Mucosa of rectum (tissue), 2 donors: ENCODE measurements around the gene WLS.
A peak's percentile ranks its signal among the peaks of the same experiment; 100 is the strongest.

Experiments used
- H3K27ac ChIP-seq, 2 donors: one replicate each; pipeline ENCODE4 v1.7.0; 2013; ENCODE audit warnings: inconsistent platforms in 2 of 2, low read depth in 2 of 2, low read length in 2 of 2
- H3K27me3 ChIP-seq, 2 donors: one replicate each; pipeline ENCODE4 v1.7.0; 2013; ENCODE audit warnings: low read length in 2 of 2; ENCODE audit not compliant: control insufficient read depth in 2 of 2, insufficient read depth in 2 of 2
- H3K36me3 ChIP-seq, 2 donors: one replicate each; pipeline ENCODE4 v1.7.0; 2013; ENCODE audit warnings: low read length in 2 of 2; ENCODE audit not compliant: control insufficient read depth in 2 of 2, insufficient read depth in 2 of 2
- H3K4me1 ChIP-seq, 2 donors: one replicate each; pipeline ENCODE4 v1.7.0; 2013; ENCODE audit warnings: low read length in 2 of 2, mild to moderate bottlenecking in 1 of 2; ENCODE audit not compliant: control insufficient read depth in 2 of 2, insufficient read depth in 2 of 2
- H3K4me3 ChIP-seq, 2 donors: one replicate each; pipeline ENCODE4 v1.7.0; 2013; ENCODE audit warnings: low read length in 2 of 2
- H3K9ac ChIP-seq, 2 donors: one replicate each; pipeline ENCODE4 v1.7.0; 2013; ENCODE audit warnings: low read length in 2 of 2, low read depth in 1 of 2, mild to moderate bottlenecking in 1 of 2
- H3K9me3 ChIP-seq, 2 donors: one replicate each; pipeline ENCODE4 v1.7.0; 2013; ENCODE audit warnings: low read length in 2 of 2; ENCODE audit not compliant: control insufficient read depth in 2 of 2
- donor health status: healthy.
- donor health status: Normal muscosa, but diverticular disease.

Gene WLS

GRCh38 chr1:68217060-68217554, 15.2 kb downstream of the WLS start:
- Histone ChIP-seq H3K36me3 (no peaks in the 10 kb centered on the region), H3K4me1 (peaks cover 0 to 19% of the 10 kb centered on the region in 2 donors), H3K27ac (no peak overlapping the region), H3K9ac (no peak overlapping the region), H3K4me3 (no peak overlapping the region), H3K9me3 (no peaks in the 10 kb centered on the region), H3K27me3 (no peaks in the 10 kb centered on the region)

- Histone ChIP-seq H3K9ac (no peak overlapping the region), H3K27me3 (no peaks in the 10 kb centered on the region), H3K4me1 (peaks cover 0 to 19% of the 10 kb centered on the region in 2 donors), H3K27ac (no peak overlapping the region), H3K4me3 (no peak overlapping the region), H3K9me3 (no peaks in the 10 kb centered on the region), H3K36me3 (no peaks in the 10 kb centered on the region)
These were observed 16.1 kb downstream of the WLS start for GRCh38 chr1:68216089-68216772.

- Histone ChIP-seq H3K4me1 (peaks cover 0 to 21% of the 10 kb centered on the region in 2 donors), H3K9ac (no peak overlapping the region), H3K36me3 (no peaks in the 10 kb centered on the region), H3K27ac (peak overlapping the region in 1 of 2 donors; percentile 15), H3K9me3 (no peaks in the 10 kb centered on the region), H3K4me3 (no peak overlapping the region), H3K27me3 (no peaks in the 10 kb centered on the region)
These were observed 18.5 kb downstream of the WLS start for GRCh38 chr1:68213843-68214242.

GRCh38 chr1:68211761-68212380, 20.5 kb downstream of the WLS start:
- Histone ChIP-seq H3K4me3 (no peak overlapping the region), H3K4me1 (peaks cover 0 to 15% of the 10 kb centered on the region in 2 donors), H3K27ac (no peak overlapping the region), H3K27me3 (no peaks in the 10 kb centered on the region), H3K9me3 (no peaks in the 10 kb centered on the region), H3K9ac (no peak overlapping the region), H3K36me3 (no peaks in the 10 kb centered on the region)

GRCh38 chr1:68210829-68211228, 21.5 kb downstream of the WLS start:
- Histone ChIP-seq H3K4me1 (peaks cover 0 to 15% of the 10 kb centered on the region in 2 donors), H3K9ac (no peak overlapping the region)

GRCh38 chr1:68210027-68210426, 22.3 kb downstream of the WLS start:
- Histone ChIP-seq H3K9ac (no peak overlapping the region), H3K9me3 (no peaks in the 10 kb centered on the region), H3K4me3 (no peak overlapping the region), H3K27ac (no peak overlapping the region), H3K27me3 (no peaks in the 10 kb centered on the region), H3K36me3 (no peaks in the 10 kb centered on the region), H3K4me1 (peaks cover 0 to 14% of the 10 kb centered on the region in 2 donors)

More at GRCh38 chr1:68210829-68211228, 21.5 kb downstream of the WLS start:
- Histone ChIP-seq H3K9me3 (no peaks in the 10 kb centered on the region), H3K27me3 (no peaks in the 10 kb centered on the region), H3K4me3 (no peak overlapping the region), H3K27ac (no peak overlapping the region), H3K36me3 (no peaks in the 10 kb centered on the region)

GRCh38 chr1:68206848-68207689, 25.3 kb downstream of the WLS start:
- no peak overlapping the region for H3K4me3 ChIP-seq
- H3K9ac ChIP-seq: no peak overlapping the region
- no peak overlapping the region for H3K27ac ChIP-seq
- H3K9me3 ChIP-seq: no peaks in the 10 kb centered on the region
- peaks cover 0 to 6% of the 10 kb centered on the region in 2 donors for H3K4me1 ChIP-seq
- no peaks in the 10 kb centered on the region for H3K36me3 ChIP-seq
- no peaks in the 10 kb centered on the region for H3K27me3 ChIP-seq

- H3K27me3 ChIP-seq: no peaks in the 10 kb centered on the region
These were observed 26.4 kb downstream of the WLS start for GRCh38 chr1:68205794-68206358.

GRCh38 chr1:68204977-68205630, 27.2 kb downstream of the WLS start:
- Histone ChIP-seq H3K9me3 (no peaks in the 10 kb centered on the region), H3K9ac (no peak overlapping the region), H3K36me3 (no peaks in the 10 kb centered on the region), H3K27ac (no peak overlapping the region), H3K4me1 (peaks cover 0 to 7% of the 10 kb centered on the region in 2 donors), H3K4me3 (no peak overlapping the region), H3K27me3 (no peaks in the 10 kb centered on the region)

More at GRCh38 chr1:68205794-68206358, 26.4 kb downstream of the WLS start:
- no peaks in the 10 kb centered on the region for H3K9me3 ChIP-seq
- H3K36me3 ChIP-seq: no peaks in the 10 kb centered on the region
- H3K4me1 ChIP-seq: peaks cover 0 to 7% of the 10 kb centered on the region in 2 donors
- no peak overlapping the region for H3K9ac ChIP-seq
- H3K27ac ChIP-seq: no peak overlapping the region
- no peak overlapping the region for H3K4me3 ChIP-seq
